Activated naive CD8-positive, alpha-beta T cell treated with anti-CD3 and anti-CD28 coated beads, Interleukin-2, amount 10 ng/mL, durations not matched to agents 7 days and 5 days (primary cell): ENCODE measurements around the gene SELENON. TPM values are rescaled to one million over a fixed set of nuclear protein-coding genes. Genes with fewer than 3 reads are reported as not detected.

Experiments used
- ATAC-seq: fragments of 150-1000 bp; cut with Tn5 transposase; one replicate; pipeline ENCODE4 v1.10.0; 2021; ENCODE audit warnings: low read depth, moderate library complexity
- POLR2A ChIA-PET: fragments of 350-600 bp; sonication (Branson Sonifier 250); formaldehyde crosslinking; loops from one replicate; lab custom pipeline; 2021; ENCODE audit warnings: antibody characterized with exemption; lab: Charles Lee
- DNase-seq: peaks from one replicate; pipeline ENCODE4 v3.0.0; 2021
- H3K27ac Mint-ChIP-seq: one replicate; pipeline ENCODE4 v1.8.0; 2022; ENCODE audit warnings: mild to moderate bottlenecking, mixed read lengths
- H3K27me3 Mint-ChIP-seq: one replicate; pipeline ENCODE4 v1.8.0; 2022; ENCODE audit warnings: mild to moderate bottlenecking, moderate library complexity, mixed read lengths
- H3K36me3 Mint-ChIP-seq: one replicate; pipeline ENCODE4 v1.8.0; 2021; ENCODE audit warnings: mild to moderate bottlenecking, mixed read lengths
- H3K4me1 Mint-ChIP-seq: one replicate; pipeline ENCODE4 v1.8.0; 2021; ENCODE audit warnings: mixed read lengths
- H3K4me3 Mint-ChIP-seq: one replicate; pipeline ENCODE4 v1.8.0; 2022; ENCODE audit warnings: mild to moderate bottlenecking, moderate library complexity, mixed read lengths
- H3K9me3 Mint-ChIP-seq: one replicate; pipeline ENCODE4 v1.8.0; 2021; ENCODE audit warnings: mixed read lengths
- total RNA-seq, 2 experiments: library from RNA; stranded (reverse); gene quantifications; one replicate each; pipeline ENCODE4 v1.2.3, GENCODE V29; 2021

Gene SELENON
- total RNA-seq, result 10 to 100 TPM; 10.3 to 11.4 TPM

- Mint-ChIP-seq H3K27me3 (no peaks in the 10 kb centered on the region), H3K36me3 (peaks cover under 1% of the 10 kb centered on the region), H3K27ac (peak within 1 kb of the TSS; percentile 43), H3K4me3 (peak within 1 kb of the TSS; percentile 84), H3K9me3 (no peaks in the 10 kb centered on the region), H3K4me1 (peaks cover 32% of the 10 kb centered on the region)
- ATAC-seq (peak; percentile 41), DNase-seq (peak; percentile 61)
- POLR2A ChIA-PET, result interaction anchor here (0.6 to 1.7 kb wide), 2 partner anchors 20 to 110 kb away, joined by 6 to 13 read pairs; partner anchors contain the start of gene MTFR1L
These were observed at the start of gene SELENON for GRCh38 chr1:25799935-25800702. Gene SELENON (plus strand): TSS chr1:25800193. CDS start chr1:25800231, 38 bp downstream.

- H3K36me3 Mint-ChIP-seq, result peaks cover 6% of the 10 kb centered on the region
- H3K4me3 Mint-ChIP-seq, result no peak overlapping the region
- no peaks in the 10 kb centered on the region for H3K27me3 Mint-ChIP-seq
- DNase-seq (no peak), ATAC-seq (no peak)
- no peaks in the 10 kb centered on the region for H3K9me3 Mint-ChIP-seq
- POLR2A ChIA-PET, result no interaction called here
- H3K4me1 Mint-ChIP-seq, result peaks cover 22% of the 10 kb centered on the region
- H3K27ac Mint-ChIP-seq, result no peak overlapping the region
These were observed 48.9 kb upstream of the SELENON start for GRCh38 chr1:25750923-25751605.

GRCh38 chr1:25754470-25755181 lies 45.4 kb upstream of the SELENON start:
- peak overlapping the region; percentile 3 for H3K4me3 Mint-ChIP-seq
- DNase-seq (no peak), ATAC-seq (no peak)
- peaks cover 27% of the 10 kb centered on the region for H3K4me1 Mint-ChIP-seq
- H3K27me3 Mint-ChIP-seq, result no peaks in the 10 kb centered on the region
- peaks cover 5% of the 10 kb centered on the region for H3K36me3 Mint-ChIP-seq
- peak overlapping the region; percentile 45 for H3K27ac Mint-ChIP-seq
- POLR2A ChIA-PET, result no interaction called here
- no peaks in the 10 kb centered on the region for H3K9me3 Mint-ChIP-seq

GRCh38 chr1:25755475-25756125 lies 44.4 kb upstream of the SELENON start:
- Mint-ChIP-seq H3K36me3 (peaks cover 8% of the 10 kb centered on the region), H3K9me3 (no peaks in the 10 kb centered on the region), H3K4me3 (no peak overlapping the region), H3K27me3 (no peaks in the 10 kb centered on the region), H3K27ac (no peak overlapping the region), H3K4me1 (peaks cover 27% of the 10 kb centered on the region)
- DNase-seq, result no peak
- no peak for ATAC-seq
- POLR2A ChIA-PET, result no interaction called here

- POLR2A ChIA-PET, result interaction anchor here (0.6 kb wide), 2 partner anchors 42 to 287 kb away, joined by 3 read pairs; no protein-coding TSS in a partner anchor
- peaks cover 3% of the 10 kb centered on the region for H3K36me3 Mint-ChIP-seq
- H3K27me3 Mint-ChIP-seq, result no peaks in the 10 kb centered on the region
- no peak overlapping the region for H3K27ac Mint-ChIP-seq
- H3K4me3 Mint-ChIP-seq, result no peak overlapping the region
- H3K4me1 Mint-ChIP-seq, result peaks cover 23% of the 10 kb centered on the region
- DNase-seq (no peak), ATAC-seq (no peak)
- no peaks in the 10 kb centered on the region for H3K9me3 Mint-ChIP-seq
These were observed 43.8 kb upstream of the SELENON start for GRCh38 chr1:25756215-25756614.

GRCh38 chr1:25757151-25757845 lies 42.7 kb upstream of the SELENON start:
- Mint-ChIP-seq H3K36me3 (peaks cover 3% of the 10 kb centered on the region), H3K27me3 (no peaks in the 10 kb centered on the region), H3K9me3 (no peaks in the 10 kb centered on the region), H3K27ac (no peak overlapping the region), H3K4me3 (no peak overlapping the region), H3K4me1 (peaks cover 21% of the 10 kb centered on the region)
- ATAC-seq (no peak), DNase-seq (no peak)
- POLR2A ChIA-PET, result no interaction called here

- peaks cover 21% of the 10 kb centered on the region for H3K4me1 Mint-ChIP-seq
- no peaks in the 10 kb centered on the region for H3K9me3 Mint-ChIP-seq
- peaks cover 3% of the 10 kb centered on the region for H3K36me3 Mint-ChIP-seq
- POLR2A ChIA-PET, result no interaction called here
- H3K4me3 Mint-ChIP-seq, result no peak overlapping the region
- no peak overlapping the region for H3K27ac Mint-ChIP-seq
- ATAC-seq (no peak), DNase-seq (no peak)
- H3K27me3 Mint-ChIP-seq, result no peaks in the 10 kb centered on the region
These were observed 42.2 kb upstream of the SELENON start for GRCh38 chr1:25757846-25758185.

- POLR2A ChIA-PET, result no interaction called here
- no peak for DNase-seq
- Mint-ChIP-seq H3K9me3 (no peaks in the 10 kb centered on the region), H3K36me3 (peaks cover 3% of the 10 kb centered on the region), H3K4me3 (no peak overlapping the region), H3K27ac (no peak overlapping the region), H3K4me1 (peaks cover 21% of the 10 kb centered on the region), H3K27me3 (no peaks in the 10 kb centered on the region)
- ATAC-seq, result no peak
These were observed 41.4 kb upstream of the SELENON start for GRCh38 chr1:25758466-25759070.

GRCh38 chr1:25760122-25760719 lies 39.8 kb upstream of the SELENON start:
- H3K36me3 Mint-ChIP-seq, result peaks cover 5% of the 10 kb centered on the region
- POLR2A ChIA-PET, result no interaction called here
- ATAC-seq, result no peak

GRCh38 chr1:25760871-25761270 lies 39.1 kb upstream of the SELENON start:
- ATAC-seq (no peak), DNase-seq (no peak)
- peaks cover 12% of the 10 kb centered on the region for H3K4me1 Mint-ChIP-seq
- no peaks in the 10 kb centered on the region for H3K9me3 Mint-ChIP-seq
- POLR2A ChIA-PET, result no interaction called here
- H3K27me3 Mint-ChIP-seq, result no peaks in the 10 kb centered on the region
- H3K27ac Mint-ChIP-seq, result no peak overlapping the region
- H3K4me3 Mint-ChIP-seq, result no peak overlapping the region
- H3K36me3 Mint-ChIP-seq, result peaks cover 5% of the 10 kb centered on the region

More at GRCh38 chr1:25760122-25760719, 39.8 kb upstream of the SELENON start:
- Mint-ChIP-seq H3K27me3 (no peaks in the 10 kb centered on the region), H3K4me3 (no peak overlapping the region), H3K27ac (no peak overlapping the region), H3K4me1 (peaks cover 13% of the 10 kb centered on the region), H3K9me3 (no peaks in the 10 kb centered on the region)
- DNase-seq, result no peak

- POLR2A ChIA-PET, result no interaction called here
- DNase-seq (no peak), ATAC-seq (no peak)
- Mint-ChIP-seq H3K36me3 (peaks cover 11% of the 10 kb centered on the region), H3K9me3 (no peaks in the 10 kb centered on the region), H3K4me1 (peaks cover 13% of the 10 kb centered on the region), H3K27me3 (no peaks in the 10 kb centered on the region), H3K27ac (no peak overlapping the region), H3K4me3 (no peak overlapping the region)
These were observed 36.5 kb upstream of the SELENON start for GRCh38 chr1:25763493-25763892.
